Activated CD4-positive, alpha-beta T cell treated with anti-CD3 and anti-CD28 coated beads, Interleukin-2, Interleukin-6, amounts not matched to agents 100 ng/mL and 50 ng/mL, durations not matched to agents 16 hours and 8 hours (primary cell): ENCODE data around the gene DHRSX.
A peak's percentile ranks its signal among the peaks of the same experiment; 100 is the strongest.
"Not testable (repeated sequence)": the region's sequence is repeated elsewhere in the genome, so short reads cannot be mapped to it uniquely, and the experiment has no call there.

ENCODE experiments used
- DNase-seq: peaks from one replicate; pipeline ENCODE4 v3.0.0-alpha.2; 2020

The DHRSX gene

GRCh38 chrX:2517055-2517454 lies 16.3 kb upstream of the DHRSX start:
- DNase-seq: no peak

- no peak for DNase-seq
Observed at GRCh38 chrX:2516623-2517022, 15.8 kb upstream of the DHRSX start.

GRCh38 chrX:2514131-2514530 lies 13.4 kb upstream of the DHRSX start:
- no peak for DNase-seq

- DNase-seq: no peak
Observed at GRCh38 chrX:2513121-2513664, 12.4 kb upstream of the DHRSX start.

- no peak for DNase-seq
Observed at GRCh38 chrX:2512501-2512900, 11.7 kb upstream of the DHRSX start.

- DNase-seq: no peak
Observed at GRCh38 chrX:2511326-2511725, 10.6 kb upstream of the DHRSX start.

- DNase-seq: no peak
Observed at GRCh38 chrX:2508648-2509335, 8.0 kb upstream of the DHRSX start.

GRCh38 chrX:2507904-2508627 lies 7.3 kb upstream of the DHRSX start:
- no peak for DNase-seq

- DNase-seq: no peak
Observed at GRCh38 chrX:2507196-2507595, 6.4 kb upstream of the DHRSX start.

GRCh38 chrX:2505341-2505740 lies 4.6 kb upstream of the DHRSX start:
- not testable (repeated sequence) for DNase-seq

- DNase-seq: no peak
Observed at GRCh38 chrX:2504706-2505332, 4.0 kb upstream of the DHRSX start.

GRCh38 chrX:2503591-2504500 lies 3.1 kb upstream of the DHRSX start:
- no peak for DNase-seq

GRCh38 chrX:2502668-2503519 lies 2.1 kb upstream of the DHRSX start:
- no peak for DNase-seq

GRCh38 chrX:2502120-2502667 lies 1.4 kb upstream of the DHRSX start:
- DNase-seq: no peak

- DNase-seq: no peak
Observed at GRCh38 chrX:2501559-2502102, 855 bp upstream of the DHRSX start.

- DNase-seq: peak; percentile 29
Observed at GRCh38 chrX:2500091-2500802, 529 bp downstream of the DHRSX start.

GRCh38 chrX:2499507-2499906 lies 1.3 kb downstream of the DHRSX start:
- no peak for DNase-seq

GRCh38 chrX:2498781-2499302 lies 1.9 kb downstream of the DHRSX start:
- DNase-seq: no peak

- no peak for DNase-seq
Observed at GRCh38 chrX:2497961-2498780, 2.6 kb downstream of the DHRSX start.
